Measurements from ENCODE around the gene WSCD1. TPM values are rescaled to one million over a fixed set of nuclear protein-coding genes. Genes with fewer than 3 reads are reported as not detected.

WSCD1 gene
- total RNA-seq, 1 donor = under 0.01 TPM

GRCh38 chr17:6126768-6127167 is 56.6 kb downstream of the WSCD1 start:
- DNase-seq (ENCODE audit: low read depth) = no peak
- H3K4me3 ChIP-seq (ENCODE audit: low read depth, low read length) = no peak overlapping the region
- TF ChIP-seq CTCF (IDR thresholded peaks at IDR 0.05; ENCODE audit: insufficient read depth, low read depth, low read length) = no peak

GRCh38 chr17:6134721-6135120 is 64.5 kb downstream of the WSCD1 start:
- DNase-seq (ENCODE audit: low read depth) = no peak
- TF ChIP-seq CTCF (IDR thresholded peaks at IDR 0.05; ENCODE audit: insufficient read depth, low read depth, low read length) = no peak
- no peak overlapping the region for H3K4me3 ChIP-seq (ENCODE audit: low read depth, low read length)

- no peak overlapping the region for H3K4me3 ChIP-seq (ENCODE audit: low read depth, low read length)
- no peak for DNase-seq (ENCODE audit: low read depth)
- TF ChIP-seq CTCF (IDR thresholded peaks at IDR 0.05; ENCODE audit: insufficient read depth, low read depth, low read length) = no peak
These were observed 65.1 kb downstream of the WSCD1 start for GRCh38 chr17:6135236-6135635.

GRCh38 chr17:6135996-6136395 is 65.8 kb downstream of the WSCD1 start:
- no peak for TF ChIP-seq CTCF (IDR thresholded peaks at IDR 0.05; ENCODE audit: insufficient read depth, low read depth, low read length)
- H3K4me3 ChIP-seq (ENCODE audit: low read depth, low read length) = no peak overlapping the region
- DNase-seq (ENCODE audit: low read depth) = no peak

GRCh38 chr17:6137716-6138502 is 67.7 kb downstream of the WSCD1 start:
- no peak overlapping the region for H3K4me3 ChIP-seq (ENCODE audit: low read depth, low read length)
- no peak for DNase-seq (ENCODE audit: low read depth)
- TF ChIP-seq CTCF (IDR thresholded peaks at IDR 0.05; ENCODE audit: insufficient read depth, low read depth, low read length) = no peak

GRCh38 chr17:6138761-6139446 is 68.7 kb downstream of the WSCD1 start:
- no peak for DNase-seq (ENCODE audit: low read depth)
- no peak for TF ChIP-seq CTCF (IDR thresholded peaks at IDR 0.05; ENCODE audit: insufficient read depth, low read depth, low read length)
- no peak overlapping the region for H3K4me3 ChIP-seq (ENCODE audit: low read depth, low read length)

Measured in fibroblast of villous mesenchyme (primary cell).